Measurements from ENCODE around the gene CNKSR3.
"Not testable (repeated sequence)": the region's sequence is repeated elsewhere in the genome, so short reads cannot be mapped to it uniquely, and the experiment has no call there.

Gene CNKSR3

GRCh38 chr6:154528310-154528915 lies 17.9 kb upstream of the CNKSR3 start:
- no peak for DNase-seq (ENCODE audit: low read depth, low spot score)

- no peak for DNase-seq (ENCODE audit: low read depth, low spot score)
These were observed 16.5 kb upstream of the CNKSR3 start for GRCh38 chr6:154526996-154527395.

GRCh38 chr6:154522576-154522975 lies 12.1 kb upstream of the CNKSR3 start:
- DNase-seq (ENCODE audit: low read depth, low spot score): no peak

GRCh38 chr6:154521412-154521811 lies 10.9 kb upstream of the CNKSR3 start:
- DNase-seq (ENCODE audit: low read depth, low spot score): no peak

- no peak for DNase-seq (ENCODE audit: low read depth, low spot score)
These were observed 9.8 kb upstream of the CNKSR3 start for GRCh38 chr6:154520280-154520679.

GRCh38 chr6:154518396-154518795 lies 7.9 kb upstream of the CNKSR3 start:
- no peak for DNase-seq (ENCODE audit: low read depth, low spot score)

GRCh38 chr6:154516276-154516675 lies 5.8 kb upstream of the CNKSR3 start:
- no peak for DNase-seq (ENCODE audit: low read depth, low spot score)

GRCh38 chr6:154515826-154516225 lies 5.3 kb upstream of the CNKSR3 start:
- DNase-seq (ENCODE audit: low read depth, low spot score): no peak

GRCh38 chr6:154515076-154515475 lies 4.6 kb upstream of the CNKSR3 start:
- DNase-seq (ENCODE audit: low read depth, low spot score): not testable (repeated sequence)

GRCh38 chr6:154514481-154514880 lies 4.0 kb upstream of the CNKSR3 start:
- no peak for DNase-seq (ENCODE audit: low read depth, low spot score)

- DNase-seq (ENCODE audit: low read depth, low spot score): no peak
These were observed 3.3 kb upstream of the CNKSR3 start for GRCh38 chr6:154513601-154514320.

- no peak for DNase-seq (ENCODE audit: low read depth, low spot score)
These were observed 1.7 kb upstream of the CNKSR3 start for GRCh38 chr6:154512201-154512600.

GRCh38 chr6:154511791-154512190 lies 1.3 kb upstream of the CNKSR3 start:
- DNase-seq (ENCODE audit: low read depth, low spot score): no peak

- no peak for DNase-seq (ENCODE audit: low read depth, low spot score)
These were observed 903 bp downstream of the CNKSR3 start for GRCh38 chr6:154509421-154510143.

GRCh38 chr6:154508573-154509375 lies 1.7 kb downstream of the CNKSR3 start:
- DNase-seq (ENCODE audit: low read depth, low spot score): no peak

- DNase-seq (ENCODE audit: low read depth, low spot score): no peak
These were observed 3.2 kb downstream of the CNKSR3 start for GRCh38 chr6:154506991-154507898.

- no peak for DNase-seq (ENCODE audit: low read depth, low spot score)
These were observed 3.9 kb downstream of the CNKSR3 start for GRCh38 chr6:154506582-154506981.

GRCh38 chr6:154506108-154506507 lies 4.4 kb downstream of the CNKSR3 start:
- DNase-seq (ENCODE audit: low read depth, low spot score): no peak

- DNase-seq (ENCODE audit: low read depth, low spot score): no peak
These were observed 5.5 kb downstream of the CNKSR3 start for GRCh38 chr6:154504865-154505449.

GRCh38 chr6:154504102-154504501 lies 6.4 kb downstream of the CNKSR3 start:
- no peak for DNase-seq (ENCODE audit: low read depth, low spot score)

GRCh38 chr6:154503658-154504057 lies 6.8 kb downstream of the CNKSR3 start:
- DNase-seq (ENCODE audit: low read depth, low spot score): no peak
